GM12878 (cell line): ENCODE results near the gene PARP16.

Experiments used
- POLR2A ChIP-seq: IDR thresholded peaks from 2 replicates; pipeline ENCODE4 v1.6.1; 2011; ENCODE audit warnings: low read depth, mild to moderate bottlenecking, low read length
- RCOR1 ChIP-seq: conservative IDR thresholded peaks from 2 replicates; pipeline ENCODE4 v1.6.1; 2012; ENCODE audit warnings: low read depth, low read length, improper control_type of control experiment

DNA sequence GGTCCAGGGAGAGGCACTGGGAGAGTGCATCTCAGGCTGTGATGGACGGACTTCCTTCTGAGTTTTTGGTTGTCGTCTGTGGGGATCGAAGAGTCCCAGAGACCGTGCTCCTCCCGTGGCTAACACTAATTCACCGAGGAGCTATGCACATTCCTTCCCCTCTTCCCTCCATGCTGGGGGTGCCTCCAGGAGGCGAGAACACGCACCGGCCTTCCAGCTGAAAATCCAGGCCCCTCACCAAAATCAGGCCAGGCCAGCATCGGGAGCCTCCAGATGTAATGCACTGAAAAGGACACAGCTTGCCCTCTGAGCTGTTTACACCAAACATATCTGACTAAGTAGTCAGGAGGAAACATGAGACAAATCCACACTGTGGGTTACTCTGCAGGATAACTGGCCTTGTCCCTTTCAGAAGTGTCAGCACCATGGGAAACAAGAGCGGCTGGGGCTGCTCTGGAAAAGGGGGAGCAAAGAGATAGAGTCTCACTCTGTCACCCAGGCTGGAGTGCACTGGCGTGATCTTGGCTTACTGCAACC lies 23.3 kb upstream of the PARP16 start:
- TF ChIP-seq RCOR1 (no peak), POLR2A (no peak)
